K562 (cell line): Measurements from ENCODE around the gene SET. TPM values are rescaled to one million over a fixed set of nuclear protein-coding genes. Genes with fewer than 3 reads are reported as not detected.

Experiments
- BHLHE40 ChIP-seq: IDR thresholded peaks from 2 replicates; pipeline ENCODE4 v1.6.1; 2011; ENCODE audit warnings: low read length, improper control_type of control experiment
- CBX1 ChIP-seq: sonication (generic); IDR thresholded peaks from 2 replicates; pipeline ENCODE4 v1.6.1; 2016; ENCODE audit warnings: antibody characterized with exemption, low read depth, mild to moderate bottlenecking
- CSDE1 ChIP-seq, 2 experiments: fragments of 450-650 bp; IDR thresholded peaks; 2 replicates each; pipeline ENCODE4 v1.6.1; 2016; ENCODE audit warnings: mild to moderate bottlenecking in 1 of 2
- DNMT1 ChIP-seq: fragments of 450-650 bp; IDR thresholded peaks from 2 replicates; pipeline ENCODE4 v1.6.1; 2016; ENCODE audit warnings: antibody characterized with exemption, mild to moderate bottlenecking
- FIP1L1 ChIP-seq: fragments of 200-400 bp; formaldehyde crosslinking; IDR thresholded peaks from 2 replicates; pipeline ENCODE4 v1.6.1; 2018; ENCODE audit warnings: mild to moderate bottlenecking, low read depth, low read length; ENCODE audit not compliant: poor library complexity, severe bottlenecking
- GTF2F1 ChIP-seq: IDR thresholded peaks from 2 replicates; pipeline ENCODE4 v1.6.1; 2011; ENCODE audit warnings: low read depth, low read length, improper control_type of control experiment
- GTF3C2 ChIP-seq: IDR thresholded peaks from 3 replicates; pipeline ENCODE4 v1.6.1; 2011; ENCODE audit warnings: borderline replicate concordance, mild to moderate bottlenecking, moderate library complexity; ENCODE audit not compliant: insufficient read length; ENCODE audit errors: extremely low read depth
- HNRNPK ChIP-seq: fragments of 200-400 bp; formaldehyde crosslinking; IDR thresholded peaks from one replicate; pipeline ENCODE4 v1.6.1; 2018; ENCODE audit warnings: mild to moderate bottlenecking, low read depth, low read length; ENCODE audit not compliant: poor library complexity, severe bottlenecking
- NFE2L1 ChIP-seq: fragments of 450-650 bp; IDR thresholded peaks from 2 replicates; pipeline ENCODE4 v1.6.1; 2016; ENCODE audit warnings: missing genetic modification characterization, low read depth, mild to moderate bottlenecking, missing compliant biosample characterization, moderate library complexity, borderline replicate concordance
- NFIX ChIP-seq: fragments of 250-450 bp; sonication (Bioruptor Pico); IDR thresholded peaks from 2 replicates; pipeline ENCODE4 v1.4.0; 2020; ENCODE audit warnings: low read depth, mild to moderate bottlenecking, moderate library complexity
- PCBP2 ChIP-seq: fragments of 200-400 bp; formaldehyde crosslinking; IDR thresholded peaks from 2 replicates; pipeline ENCODE4 v1.6.1; 2018; ENCODE audit warnings: low read length, low read depth, mild to moderate bottlenecking, moderate library complexity; ENCODE audit not compliant: poor library complexity, severe bottlenecking
- PURB ChIP-seq: sonication (generic); formaldehyde crosslinking; IDR thresholded peaks from 2 replicates; pipeline ENCODE4 v1.9.0; 2021; ENCODE audit warnings: low read depth, mild to moderate bottlenecking, missing genetic modification reagents
- THRB ChIP-seq: fragments of 450-650 bp; formaldehyde crosslinking; conservative IDR thresholded peaks from 2 replicates; pipeline ENCODE4 v1.4.0; 2022; ENCODE audit warnings: mild to moderate bottlenecking, missing genetic modification characterization
- YBX1 ChIP-seq: fragments of 450-650 bp; IDR thresholded peaks from 2 replicates; pipeline ENCODE4 v1.7.1; 2016; ENCODE audit warnings: mild to moderate bottlenecking
- ZBTB26 ChIP-seq: fragments of 450-650 bp; formaldehyde crosslinking; IDR thresholded peaks from 2 replicates; pipeline ENCODE4 v1.4.0; 2022; ENCODE audit warnings: missing genetic modification characterization
- ZBTB34 ChIP-seq: fragments of 250-450 bp; sonication (Bioruptor Pico); IDR thresholded peaks from 2 replicates; pipeline ENCODE4 v1.8.0; 2021; ENCODE audit warnings: mild to moderate bottlenecking, moderate library complexity
- ZNF444 ChIP-seq: fragments of 250-450 bp; sonication (Bioruptor Pico); IDR thresholded peaks from 2 replicates; pipeline ENCODE4 v1.4.0; 2020; ENCODE audit warnings: mild to moderate bottlenecking, moderate library complexity
- ZNF764 ChIP-seq: fragments of 250-450 bp; sonication (Bioruptor Pico); IDR thresholded peaks from 2 replicates; pipeline ENCODE4 v1.4.0; 2020; ENCODE audit warnings: low read depth, mild to moderate bottlenecking, moderate library complexity
- polyA plus RNA-seq, 8 experiments: library from polyadenylated mRNA; depleted of rRNA in 4 of 8; stranded (reverse) in 5 of 8; unstranded in 3 of 8; fragments of >200 nt; fragmentation: Nextera tagmentation in 2 of 8; fragmentation: Illumina TruSeq in 1 of 8; extraction: Ambion mirVana in 2 of 8; extraction: Trizol in 1 of 8; gene quantifications; 2 replicates each; pipeline versions ENCODE4 v1.2.1 to v1.2.3, GENCODE V29; 2011 to 2014; ENCODE audit warnings: inconsistent platforms in 1 of 8, missing spikeins in 1 of 8
- total RNA-seq, 7 experiments: library from RNA; depleted of rRNA in 6 of 7; stranded (reverse); fragments of >200 nt in 6 of 7; fragmentation: Illumina TruSeq in 2 of 7; extraction: Trizol in 2 of 7; gene quantifications; 2 replicates each; pipeline versions ENCODE4 v1.2.1 to v1.2.3, GENCODE V29; 2011 to 2021; ENCODE audit warnings: low replicate concordance in 1 of 7
- TF ChIP-seq, protein P1 (sequence below): sonication (generic); formaldehyde crosslinking; IDR thresholded peaks from 2 replicates; pipeline ENCODE4 v1.8.0; 2022; ENCODE audit warnings: mild to moderate bottlenecking, missing genetic modification reagents

Gene SET
- total and polyA plus RNA-seq, 9 of the 15 experiments (the other 6 are each of a cell fraction or from before 2014, with no cell fraction given), result 404 to 1,447 (median 907) TPM

DNA sequence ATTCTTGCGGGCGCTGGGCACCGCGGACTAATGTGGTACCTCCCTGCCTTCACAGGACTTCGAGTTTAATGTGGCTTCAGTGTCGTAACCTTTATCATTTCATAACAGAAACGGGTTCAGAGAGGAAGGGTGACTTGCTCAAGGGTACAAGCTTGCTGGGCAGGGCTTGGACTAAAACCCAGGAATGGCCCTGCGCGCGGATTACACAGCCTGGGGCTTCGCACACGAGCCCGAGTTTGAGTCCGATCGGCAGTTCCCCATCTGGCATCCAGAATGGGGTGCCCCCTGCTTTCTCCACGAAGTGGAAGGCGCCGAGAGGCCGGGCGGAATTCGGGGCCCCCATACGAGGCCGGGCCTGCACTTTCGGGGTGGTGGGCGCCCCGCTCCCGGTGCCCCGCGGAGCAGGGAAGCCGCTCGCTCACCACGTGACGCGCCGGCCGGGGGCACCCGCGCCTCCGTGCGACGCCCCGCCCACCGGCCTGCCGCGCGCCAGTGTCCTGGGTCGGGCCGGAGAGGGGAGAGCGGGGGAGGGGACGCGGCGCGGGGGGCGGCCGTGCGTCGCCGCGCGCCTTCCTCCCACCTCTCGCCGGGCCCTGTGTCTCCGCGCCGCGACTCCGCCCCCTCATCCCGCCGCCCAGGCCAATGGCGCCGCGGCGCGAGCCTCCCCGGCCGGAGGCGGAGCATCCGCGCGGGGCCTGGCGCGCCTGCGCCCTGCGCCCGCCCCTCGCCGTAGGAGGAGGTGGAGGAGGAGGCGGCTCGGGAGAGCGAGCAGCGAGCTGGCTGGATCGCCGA lies at the start of gene SET (continued):
- no peak for TF ChIP-seq GTF3C2
- no peak for TF ChIP-seq PCBP2
- TF ChIP-seq, protein P1, sequence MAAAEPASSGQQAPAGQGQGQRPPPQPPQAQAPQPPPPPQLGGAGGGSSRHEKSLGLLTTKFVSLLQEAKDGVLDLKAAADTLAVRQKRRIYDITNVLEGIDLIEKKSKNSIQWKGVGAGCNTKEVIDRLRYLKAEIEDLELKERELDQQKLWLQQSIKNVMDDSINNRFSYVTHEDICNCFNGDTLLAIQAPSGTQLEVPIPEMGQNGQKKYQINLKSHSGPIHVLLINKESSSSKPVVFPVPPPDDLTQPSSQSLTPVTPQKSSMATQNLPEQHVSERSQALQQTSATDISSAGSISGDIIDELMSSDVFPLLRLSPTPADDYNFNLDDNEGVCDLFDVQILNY, result peak; percentile 38; the same call in 1 of the 2 replicates
- 0 out of 2 replicates have a peak, but pooled peaks have one; percentile 52 for TF ChIP-seq ZBTB34 (CRISPR knock-in tag)
- peak; percentile 82 for TF ChIP-seq ZNF764
- TF ChIP-seq THRB, result peak; percentile 79; the same call in 1 of the 2 replicates
- TF ChIP-seq DNMT1, result no peak
- TF ChIP-seq YBX1, result no peak
- TF ChIP-seq PURB (CRISPR knock-in tag), result no peak
- TF ChIP-seq ZNF444, result 0 out of 2 replicates have a peak, but pooled peaks have one; percentile 25
- TF ChIP-seq CBX1, result peak; percentile 38
- TF ChIP-seq BHLHE40, result peak; percentile 78
- no peak for TF ChIP-seq NFE2L1
- peak; percentile 3 for TF ChIP-seq FIP1L1
- TF ChIP-seq GTF2F1, result no peak
- TF ChIP-seq ZBTB26 (CRISPR knock-in tag), result 0 out of 2 replicates have a peak, but pooled peaks have one; percentile 36
- no peak for TF ChIP-seq NFIX (CRISPR knock-in tag)
- TF ChIP-seq HNRNPK, result no peak
- no peak for TF ChIP-seq CSDE1 (IDR thresholded peaks at IDR 0.05)
